ENCODE measurements around the gene GCNA.

DNA sequence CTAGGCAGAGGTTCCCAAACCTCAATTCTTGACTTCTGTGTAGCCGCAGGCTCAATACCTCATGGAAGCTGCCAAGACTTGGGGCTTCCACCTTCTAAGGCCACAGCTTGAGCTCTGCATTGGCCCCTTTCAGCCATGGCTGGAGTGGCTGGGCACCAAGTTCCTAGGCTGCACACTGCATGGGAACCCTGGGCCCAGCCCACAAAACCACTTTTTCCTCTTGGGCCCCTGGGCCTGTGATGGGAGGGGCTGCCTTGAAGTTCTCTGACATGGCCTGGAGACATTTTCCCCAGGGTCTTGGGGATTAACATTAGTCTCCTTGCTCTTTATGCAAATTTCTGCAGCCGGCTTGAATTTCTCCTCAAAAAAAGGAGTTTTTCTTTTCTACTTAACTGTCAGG lies 75.1 kb downstream of the GCNA start:
- no peak for TF ChIP-seq POLR2A (IDR thresholded peaks at IDR 0.05)
- TF ChIP-seq, protein P1, sequence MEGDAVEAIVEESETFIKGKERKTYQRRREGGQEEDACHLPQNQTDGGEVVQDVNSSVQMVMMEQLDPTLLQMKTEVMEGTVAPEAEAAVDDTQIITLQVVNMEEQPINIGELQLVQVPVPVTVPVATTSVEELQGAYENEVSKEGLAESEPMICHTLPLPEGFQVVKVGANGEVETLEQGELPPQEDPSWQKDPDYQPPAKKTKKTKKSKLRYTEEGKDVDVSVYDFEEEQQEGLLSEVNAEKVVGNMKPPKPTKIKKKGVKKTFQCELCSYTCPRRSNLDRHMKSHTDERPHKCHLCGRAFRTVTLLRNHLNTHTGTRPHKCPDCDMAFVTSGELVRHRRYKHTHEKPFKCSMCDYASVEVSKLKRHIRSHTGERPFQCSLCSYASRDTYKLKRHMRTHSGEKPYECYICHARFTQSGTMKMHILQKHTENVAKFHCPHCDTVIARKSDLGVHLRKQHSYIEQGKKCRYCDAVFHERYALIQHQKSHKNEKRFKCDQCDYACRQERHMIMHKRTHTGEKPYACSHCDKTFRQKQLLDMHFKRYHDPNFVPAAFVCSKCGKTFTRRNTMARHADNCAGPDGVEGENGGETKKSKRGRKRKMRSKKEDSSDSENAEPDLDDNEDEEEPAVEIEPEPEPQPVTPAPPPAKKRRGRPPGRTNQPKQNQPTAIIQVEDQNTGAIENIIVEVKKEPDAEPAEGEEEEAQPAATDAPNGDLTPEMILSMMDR (IDR thresholded peaks at IDR 0.05): no peak

Measured in esophagus squamous epithelium (tissue), 4 donors.